GM23338 (cell line): ENCODE measurements around the gene ABHD5. TPM values are rescaled to one million over a fixed set of nuclear protein-coding genes. Genes with fewer than 3 reads are reported as not detected.

Experiments used
- ATAC-seq: fragments of 200-7000 bp; cut with Tn5 transposase; 3 replicates; pipeline ENCODE4 v1.9.1; 2020
- DNase-seq: peaks from one replicate; pipeline ENCODE4 v3.0.0-alpha.2; 2015; ENCODE audit warnings: low spot score
- H2AFZ ChIP-seq: fragments of 200-600 bp; sonication (generic); 2 replicates; pipeline ENCODE4 v1.8.0; 2016; ENCODE audit warnings: antibody characterized with exemption, mild to moderate bottlenecking, moderate library complexity
- H3F3A ChIP-seq: fragments of 200-600 bp; sonication (generic); replicated peaks from 2 replicates; pipeline ENCODE4 v1.8.0; 2017; ENCODE audit warnings: antibody characterized with exemption, mixed run types, low read depth
- H3K27ac ChIP-seq: fragments of 200-600 bp; sonication (generic); 2 replicates; pipeline ENCODE4 v1.6.1; 2016; ENCODE audit warnings: low read depth
- H3K27me3 ChIP-seq: fragments of 200-600 bp; sonication (generic); 2 replicates; pipeline ENCODE4 v1.8.0; 2016; ENCODE audit warnings: mild to moderate bottlenecking, mixed run types, moderate library complexity; ENCODE audit not compliant: insufficient read depth
- H3K36me3 ChIP-seq: fragments of 200-600 bp; sonication (generic); 2 replicates; pipeline ENCODE4 v1.8.0; 2016; ENCODE audit warnings: mild to moderate bottlenecking; ENCODE audit not compliant: insufficient read depth
- H3K4me1 ChIP-seq: fragments of 200-600 bp; sonication (generic); 2 replicates; pipeline ENCODE4 v1.8.0; 2016; ENCODE audit warnings: mild to moderate bottlenecking, moderate library complexity; ENCODE audit not compliant: insufficient read depth
- H3K4me2 ChIP-seq: fragments of 200-600 bp; sonication (generic); 2 replicates; pipeline ENCODE4 v1.7.1; 2017; ENCODE audit warnings: mixed run types
- H3K4me3 ChIP-seq: fragments of 200-600 bp; sonication (generic); 2 replicates; pipeline ENCODE4 v1.6.1; 2016; ENCODE audit warnings: mixed run types
- H3K79me2 ChIP-seq: fragments of 200-600 bp; sonication (generic); replicated peaks from 2 replicates; pipeline ENCODE4 v1.8.0; 2017; ENCODE audit warnings: mild to moderate bottlenecking; ENCODE audit not compliant: insufficient read depth
- H3K9me2 ChIP-seq: fragments of 200-600 bp; sonication (generic); 2 replicates; pipeline ENCODE4 v1.8.0; 2017; ENCODE audit not compliant: insufficient read depth
- H4K20me1 ChIP-seq: fragments of 200-600 bp; sonication (generic); replicated peaks from 2 replicates; pipeline ENCODE4 v1.8.0; 2017; ENCODE audit warnings: mild to moderate bottlenecking; ENCODE audit not compliant: insufficient read depth
- H3K27ac Mint-ChIP-seq: 2 replicates; pipeline ENCODE4 v1.8.0; 2020; ENCODE audit warnings: inconsistent platforms, mild to moderate bottlenecking, moderate library complexity, mixed read lengths
- H3K27me3 Mint-ChIP-seq: 3 replicates; pipeline ENCODE4 v1.8.0; 2022; ENCODE audit warnings: low read depth, mild to moderate bottlenecking, moderate library complexity, mixed read lengths, inconsistent platforms; ENCODE audit not compliant: insufficient read depth, poor library complexity
- H3K36me3 Mint-ChIP-seq: 3 replicates; pipeline ENCODE4 v1.8.0; 2021; ENCODE audit warnings: low read depth, mild to moderate bottlenecking, inconsistent platforms, moderate library complexity, mixed read lengths
- H3K4me1 Mint-ChIP-seq: 3 replicates; pipeline ENCODE4 v1.8.0; 2020; ENCODE audit warnings: mild to moderate bottlenecking, inconsistent platforms, mixed read lengths
- H3K4me3 Mint-ChIP-seq: 3 replicates; pipeline ENCODE4 v1.8.0; 2021; ENCODE audit warnings: moderate library complexity, mild to moderate bottlenecking, inconsistent platforms, mixed read lengths
- H3K9me3 Mint-ChIP-seq: 3 replicates; pipeline ENCODE4 v1.8.0; 2020; ENCODE audit warnings: moderate library complexity, mild to moderate bottlenecking, inconsistent platforms, mixed read lengths
- EZH2phosphoT487 ChIP-seq: fragments of 200-600 bp; sonication (generic); IDR thresholded peaks from one replicate; pipeline ENCODE4 v1.8.1; 2018; ENCODE audit warnings: antibody characterized with exemption; ENCODE audit not compliant: unreplicated experiment
- JUNB ChIP-seq: IDR thresholded peaks from one replicate; pipeline ENCODE4 v1.6.1; 2016; ENCODE audit warnings: antibody characterized with exemption; ENCODE audit not compliant: unreplicated experiment
- NANOG ChIP-seq: IDR thresholded peaks from 2 replicates; pipeline ENCODE4 v1.6.1; 2016; ENCODE audit warnings: antibody characterized with exemption, borderline replicate concordance
- ZNF114 ChIP-seq: fragments of 250-450 bp; sonication (Bioruptor Pico); IDR thresholded peaks from 2 replicates; pipeline ENCODE4 v1.5.0; 2020; ENCODE audit warnings: mild to moderate bottlenecking, moderate library complexity
- polyA plus RNA-seq: library from polyadenylated mRNA; unstranded; fragments of >200 nt; fragmentation: Nextera tagmentation; extraction: Ambion mirVana; gene quantifications from 2 replicates; pipeline ENCODE4 v1.2.1, GENCODE V29; 2016
- total RNA-seq: library from RNA; depleted of rRNA; stranded (reverse); fragments of >200 nt; shearing (Covaris generic); gene quantifications from 2 replicates; pipeline ENCODE4 v1.2.3, GENCODE V29; 2014
- TF ChIP-seq, protein P1 (sequence below): fragments of 250-450 bp; sonication (Bioruptor Pico); IDR thresholded peaks from 2 replicates; pipeline ENCODE4 v1.5.0; 2020; ENCODE audit warnings: mild to moderate bottlenecking, moderate library complexity

The ABHD5 gene
- total and polyA plus RNA-seq, 2 experiments from 2014 or later = 12.1 to 12.3 TPM

DNA sequence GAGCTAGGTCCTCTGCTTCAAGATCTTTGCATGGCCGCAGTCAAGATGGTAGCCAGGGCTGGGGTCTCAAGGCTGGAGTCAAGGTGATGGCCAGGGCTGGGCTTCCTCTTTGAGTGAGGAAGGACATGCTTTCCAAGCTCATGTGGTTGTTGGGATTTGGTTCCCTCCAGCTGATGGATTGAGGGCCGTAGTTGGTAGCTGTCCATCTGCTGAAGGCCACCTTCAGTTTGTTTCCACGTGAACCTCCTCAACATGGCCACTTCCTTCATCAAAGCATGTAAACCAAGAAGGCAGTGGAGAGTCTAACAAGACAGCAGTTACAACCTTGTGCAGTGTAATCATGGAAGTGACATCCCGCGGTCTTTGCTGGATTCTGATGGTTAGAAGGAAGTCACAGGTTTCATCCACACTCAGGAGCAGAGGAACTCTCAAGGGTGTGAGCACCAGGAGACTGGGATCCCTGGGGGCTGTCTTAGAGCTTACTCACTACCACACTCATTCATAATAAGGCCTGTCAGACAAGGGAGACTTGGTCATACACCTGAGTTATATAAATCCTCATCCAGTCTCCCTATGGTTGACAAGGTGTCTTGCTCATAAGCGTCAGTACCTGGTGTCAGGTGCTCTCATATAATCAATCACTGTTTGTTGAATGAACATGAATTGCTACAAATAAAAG is 42.1 kb downstream of the ABHD5 start:
- Mint-ChIP-seq H3K27me3 (peaks cover under 1% of the 10 kb centered on the region), H3K4me1 (peaks cover 17% of the 10 kb centered on the region), H3K4me3 (no peak overlapping the region), H3K36me3 (no peaks in the 10 kb centered on the region; the same call in 2 of the 3 replicates), H3K9me3 (no peaks in the 10 kb centered on the region; the same call in 2 of the 3 replicates), H3K27ac (no peak overlapping the region)
- Histone ChIP-seq H3K27ac (peak overlapping the region; percentile 64; the same call in 1 of the 2 replicates), H3K4me3 (no peak overlapping the region), H4K20me1 (no peaks in the 10 kb centered on the region), H3K27me3 (no peaks in the 10 kb centered on the region), H3K36me3 (no peaks in the 10 kb centered on the region), H3K9me2 (peaks cover 10% of the 10 kb centered on the region), H3F3A (no peaks in the 10 kb centered on the region), H3K79me2 (no peaks in the 10 kb centered on the region), H3K4me1 (peaks cover 11% of the 10 kb centered on the region), H3K4me2 (no peak overlapping the region), H2AFZ (no peak overlapping the region)
- TF ChIP-seq JUNB (no peak), ZNF114 (CRISPR knock-in tag) (no peak), NANOG (no peak), EZH2phosphoT487 (no peak)
- TF ChIP-seq, protein P1, sequence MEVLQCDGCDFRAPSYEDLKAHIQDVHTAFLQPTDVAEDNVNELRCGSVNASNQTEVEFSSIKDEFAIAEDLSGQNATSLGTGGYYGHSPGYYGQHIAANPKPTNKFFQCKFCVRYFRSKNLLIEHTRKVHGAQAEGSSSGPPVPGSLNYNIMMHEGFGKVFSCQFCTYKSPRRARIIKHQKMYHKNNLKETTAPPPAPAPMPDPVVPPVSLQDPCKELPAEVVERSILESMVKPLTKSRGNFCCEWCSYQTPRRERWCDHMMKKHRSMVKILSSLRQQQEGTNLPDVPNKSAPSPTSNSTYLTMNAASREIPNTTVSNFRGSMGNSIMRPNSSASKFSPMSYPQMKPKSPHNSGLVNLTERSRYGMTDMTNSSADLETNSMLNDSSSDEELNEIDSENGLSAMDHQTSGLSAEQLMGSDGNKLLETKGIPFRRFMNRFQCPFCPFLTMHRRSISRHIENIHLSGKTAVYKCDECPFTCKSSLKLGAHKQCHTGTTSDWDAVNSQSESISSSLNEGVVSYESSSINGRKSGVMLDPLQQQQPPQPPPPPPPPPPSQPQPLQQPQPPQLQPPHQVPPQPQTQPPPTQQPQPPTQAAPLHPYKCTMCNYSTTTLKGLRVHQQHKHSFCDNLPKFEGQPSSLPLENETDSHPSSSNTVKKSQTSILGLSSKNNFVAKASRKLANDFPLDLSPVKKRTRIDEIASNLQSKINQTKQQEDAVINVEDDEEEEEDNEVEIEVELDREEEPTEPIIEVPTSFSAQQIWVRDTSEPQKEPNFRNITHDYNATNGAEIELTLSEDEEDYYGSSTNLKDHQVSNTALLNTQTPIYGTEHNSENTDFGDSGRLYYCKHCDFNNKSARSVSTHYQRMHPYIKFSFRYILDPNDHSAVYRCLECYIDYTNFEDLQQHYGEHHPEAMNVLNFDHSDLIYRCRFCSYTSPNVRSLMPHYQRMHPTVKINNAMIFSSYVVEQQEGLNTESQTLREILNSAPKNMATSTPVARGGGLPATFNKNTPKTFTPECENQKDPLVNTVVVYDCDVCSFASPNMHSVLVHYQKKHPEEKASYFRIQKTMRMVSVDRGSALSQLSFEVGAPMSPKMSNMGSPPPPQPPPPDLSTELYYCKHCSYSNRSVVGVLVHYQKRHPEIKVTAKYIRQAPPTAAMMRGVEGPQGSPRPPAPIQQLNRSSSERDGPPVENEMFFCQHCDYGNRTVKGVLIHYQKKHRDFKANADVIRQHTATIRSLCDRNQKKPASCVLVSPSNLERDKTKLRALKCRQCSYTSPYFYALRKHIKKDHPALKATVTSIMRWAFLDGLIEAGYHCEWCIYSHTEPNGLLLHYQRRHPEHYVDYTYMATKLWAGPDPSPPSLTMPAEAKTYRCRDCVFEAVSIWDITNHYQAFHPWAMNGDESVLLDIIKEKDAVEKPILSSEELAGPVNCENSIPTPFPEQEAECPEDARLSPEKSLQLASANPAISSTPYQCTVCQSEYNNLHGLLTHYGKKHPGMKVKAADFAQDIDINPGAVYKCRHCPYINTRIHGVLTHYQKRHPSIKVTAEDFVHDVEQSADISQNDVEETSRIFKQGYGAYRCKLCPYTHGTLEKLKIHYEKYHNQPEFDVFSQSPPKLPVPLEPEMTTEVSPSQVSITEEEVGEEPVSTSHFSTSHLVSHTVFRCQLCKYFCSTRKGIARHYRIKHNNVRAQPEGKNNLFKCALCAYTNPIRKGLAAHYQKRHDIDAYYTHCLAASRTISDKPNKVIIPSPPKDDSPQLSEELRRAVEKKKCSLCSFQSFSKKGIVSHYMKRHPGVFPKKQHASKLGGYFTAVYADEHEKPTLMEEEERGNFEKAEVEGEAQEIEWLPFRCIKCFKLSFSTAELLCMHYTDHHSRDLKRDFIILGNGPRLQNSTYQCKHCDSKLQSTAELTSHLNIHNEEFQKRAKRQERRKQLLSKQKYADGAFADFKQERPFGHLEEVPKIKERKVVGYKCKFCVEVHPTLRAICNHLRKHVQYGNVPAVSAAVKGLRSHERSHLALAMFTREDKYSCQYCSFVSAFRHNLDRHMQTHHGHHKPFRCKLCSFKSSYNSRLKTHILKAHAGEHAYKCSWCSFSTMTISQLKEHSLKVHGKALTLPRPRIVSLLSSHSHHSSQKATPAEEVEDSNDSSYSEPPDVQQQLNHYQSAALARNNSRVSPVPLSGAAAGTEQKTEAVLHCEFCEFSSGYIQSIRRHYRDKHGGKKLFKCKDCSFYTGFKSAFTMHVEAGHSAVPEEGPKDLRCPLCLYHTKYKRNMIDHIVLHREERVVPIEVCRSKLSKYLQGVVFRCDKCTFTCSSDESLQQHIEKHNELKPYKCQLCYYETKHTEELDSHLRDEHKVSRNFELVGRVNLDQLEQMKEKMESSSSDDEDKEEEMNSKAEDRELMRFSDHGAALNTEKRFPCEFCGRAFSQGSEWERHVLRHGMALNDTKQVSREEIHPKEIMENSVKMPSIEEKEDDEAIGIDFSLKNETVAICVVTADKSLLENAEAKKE = no peak
- DNase-seq = no peak
- no peak; the same call in 2 of the 3 replicates for ATAC-seq
